Stimulated activated memory B cell treated with anti-CD40 and anti-IgM and Interleukin-4, amounts not matched to agents 10 μg/mL and 1 μg/mL and 100 μg/mL, for 72 hours (primary cell): ENCODE measurements around the gene ALG12.
"Not testable (repeated sequence)": the region's sequence is repeated elsewhere in the genome, so short reads cannot be mapped to it uniquely, and the experiment has no call there.

Source experiments
- ATAC-seq: fragments of 150-1000 bp; cut with Tn5 transposase; 2 replicates; pipeline ENCODE4 v1.10.0; 2021
- H3K27ac Mint-ChIP-seq: one replicate; pipeline ENCODE4 v1.8.0; 2022; ENCODE audit warnings: mild to moderate bottlenecking, mixed read lengths
- H3K27me3 Mint-ChIP-seq: one replicate; pipeline ENCODE4 v1.8.0; 2022; ENCODE audit warnings: mixed read lengths
- H3K36me3 Mint-ChIP-seq: one replicate; pipeline ENCODE4 v1.8.0; 2022; ENCODE audit warnings: mixed read lengths
- H3K4me1 Mint-ChIP-seq: one replicate; pipeline ENCODE4 v1.8.0; 2022; ENCODE audit warnings: mixed read lengths
- H3K4me3 Mint-ChIP-seq: one replicate; pipeline ENCODE4 v1.8.0; 2022; ENCODE audit warnings: mild to moderate bottlenecking, moderate library complexity, mixed read lengths
- H3K9me3 Mint-ChIP-seq: one replicate; pipeline ENCODE4 v1.8.0; 2022; ENCODE audit warnings: mixed read lengths

The ALG12 gene

GRCh38 chr22:49852898-49853894, 65.0 kb downstream of the ALG12 start, which contains the start of gene ZBED4:
Gene ZBED4 (plus strand): TSS chr22:49853844. CDS start chr22:49883663, 29,819 bp downstream.
- peaks cover 31% of the 10 kb centered on the region for H3K27me3 Mint-ChIP-seq
- H3K27ac Mint-ChIP-seq = peak within 1 kb of the TSS; percentile 88
- H3K4me1 Mint-ChIP-seq = peaks cover 37% of the 10 kb centered on the region
- peak within 1 kb of the TSS; percentile 96 for H3K4me3 Mint-ChIP-seq
- no peaks in the 10 kb centered on the region for H3K9me3 Mint-ChIP-seq
- ATAC-seq = peak; percentile 93
- no peaks in the 10 kb centered on the region for H3K36me3 Mint-ChIP-seq

DNA sequence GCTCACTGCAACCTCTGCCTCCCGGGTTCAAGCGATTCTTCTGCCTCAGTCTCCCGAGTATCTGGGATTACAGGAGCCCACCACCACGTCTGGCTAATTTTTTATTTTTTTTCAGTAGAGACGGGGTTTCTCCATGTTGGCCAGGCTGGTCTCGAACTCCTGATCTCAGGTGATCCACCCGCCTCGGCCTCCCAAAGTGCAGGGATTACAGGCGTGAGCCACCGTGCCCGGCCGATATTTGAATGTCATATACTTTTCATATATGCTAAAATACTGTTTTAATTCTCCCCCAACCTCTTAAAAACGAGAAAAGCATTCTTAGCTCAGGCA, 65.7 kb downstream of the ALG12 start:
- H3K36me3 Mint-ChIP-seq, H3K9me3 Mint-ChIP-seq, ATAC-seq: not testable (repeated sequence)
- H3K4me3 Mint-ChIP-seq = peak overlapping the region; percentile 75
- peaks cover 35% of the 10 kb centered on the region for H3K4me1 Mint-ChIP-seq
- peaks cover 38% of the 10 kb centered on the region for H3K27me3 Mint-ChIP-seq
- peak overlapping the region; percentile 42 for H3K27ac Mint-ChIP-seq

DNA sequence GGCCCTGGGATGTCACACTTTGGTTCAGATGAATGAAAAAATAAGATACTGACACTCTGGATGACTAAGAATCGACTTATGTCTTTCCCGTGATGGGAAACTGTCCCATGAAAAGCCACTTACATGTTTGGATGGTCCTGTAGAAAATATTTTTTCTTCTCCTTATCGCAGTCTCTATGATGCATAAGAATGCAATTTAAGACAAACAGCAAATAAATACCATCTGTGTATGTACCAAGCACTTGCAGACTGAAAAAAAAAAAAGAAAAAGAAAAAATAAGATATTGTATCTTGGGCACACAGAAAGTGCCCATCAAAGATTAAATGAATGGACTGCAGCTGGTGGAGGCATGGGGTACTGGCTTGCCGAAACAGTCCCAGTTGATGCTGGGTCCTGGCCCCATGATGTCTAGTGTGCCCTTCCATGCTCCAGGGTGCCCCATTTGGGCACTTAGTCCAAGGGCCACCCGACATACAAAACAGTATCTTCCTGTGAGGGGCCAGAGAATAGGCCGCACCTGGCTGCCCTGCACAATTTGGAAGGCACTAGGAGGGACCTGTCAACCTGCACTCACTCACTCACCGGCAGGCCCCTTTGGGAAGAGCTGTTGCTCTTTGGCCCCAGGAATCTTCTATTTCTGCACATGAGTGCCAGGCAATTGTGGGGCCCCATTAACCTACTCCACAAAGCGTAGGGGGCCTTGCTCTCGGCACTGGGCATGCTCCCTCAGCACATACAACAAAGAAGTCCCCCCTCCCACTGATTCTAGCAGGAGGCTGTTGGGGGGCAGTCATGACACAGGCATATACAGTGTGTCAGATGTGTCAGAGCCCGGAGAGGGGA, 67.1 kb downstream of the ALG12 start:
- no peak overlapping the region for H3K27ac Mint-ChIP-seq
- peaks cover 33% of the 10 kb centered on the region for H3K4me1 Mint-ChIP-seq
- ATAC-seq = no peak
- peak overlapping the region; percentile 35 for H3K4me3 Mint-ChIP-seq
- H3K9me3 Mint-ChIP-seq = no peaks in the 10 kb centered on the region
- H3K36me3 Mint-ChIP-seq = no peaks in the 10 kb centered on the region
- H3K27me3 Mint-ChIP-seq = peaks cover 52% of the 10 kb centered on the region
